Adrenal gland (tissue), 12 donors: Measurements from ENCODE around the gene POM121L12. TPM values are rescaled to one million over a fixed set of nuclear protein-coding genes. Genes with fewer than 3 reads are reported as not detected.

ENCODE experiments used
- DNase-seq, 7 donors: peaks; one replicate each; pipeline ENCODE4 v3.0.0-alpha.2; 2019 to 2020
- H3K27ac ChIP-seq, 5 donors: fragments of 200-600 bp; sonication (generic) in 4 of 5; 1 replicate in 3 of 5; 2 replicates in 2 of 5; pipeline versions ENCODE4 v1.5.1 to v1.8.0; 2016 to 2020; ENCODE audit warnings: mild to moderate bottlenecking in 1 of 5
- H3K27me3 ChIP-seq: fragments of 200-600 bp; 2 replicates; pipeline ENCODE4 v1.8.0; 2021
- H3K36me3 ChIP-seq, 2 donors: fragments of 200-600 bp; replicated peaks in 1 of 2; 1 replicate in 1 of 2; 2 replicates in 1 of 2; pipeline versions ENCODE4 v1.5.1 to v1.8.0; 2018 to 2022
- H3K4me1 ChIP-seq, 2 donors: fragments of 200-600 bp; replicated peaks in 1 of 2; 1 replicate in 1 of 2; 2 replicates in 1 of 2; pipeline versions ENCODE4 v1.5.1 to v1.8.0; 2018 to 2021
- H3K4me3 ChIP-seq, 4 donors: fragments of 200-600 bp; sonication (generic) in 3 of 4; one replicate each; pipeline ENCODE4 v1.5.1; 2016 to 2018
- H3K9me3 ChIP-seq, 3 donors: fragments of 200-600 bp; sonication (generic) in 1 of 3; replicated peaks in 1 of 3; 1 replicate in 2 of 3; 2 replicates in 1 of 3; pipeline versions ENCODE4 v1.5.1 to v1.8.0; 2016 to 2021
- POLR2A ChIP-seq, 2 donors: fragments of 450-650 bp; IDR thresholded peaks; one replicate each; pipeline ENCODE4 v1.6.1; 2017; ENCODE audit warnings: antibody characterized with exemption in 2 of 2, mild to moderate bottlenecking in 2 of 2, moderate library complexity in 1 of 2
- WGBS, 4 donors: extraction: QIAGEN DNeasy Blood & Tissue Kit in 2 of 4; methylation state at CpG; one replicate each; pipeline versions ENCODE4 v1.1.5 to v1.1.7; 2013 to 2017; 5-methylcytosine and 5-hydroxymethylcytosine counted together
- intact Hi-C, 2 donors: fragments of 100-400 bp; cut with DNase I; formaldehyde crosslinking; loops; one replicate each; pipeline versions ENCODE4 v1.14.1 to v1.15.0; 2022 to 2023
- polyA plus RNA-seq, 3 donors: library from polyadenylated mRNA; stranded (reverse); fragments of 200-250 nt in 2 of 3; fragments of 350-450 nt in 1 of 3; fragmentation: Illumina TruSeq in 1 of 3; extraction: RNeasy Lipid Tissue Mini Kit (QIAGEN cat#74804) in 1 of 3; gene quantifications; one replicate each; pipeline ENCODE4 v1.2.3, GENCODE V29; 2013 to 2014
- total RNA-seq, 9 donors: library from RNA; depleted of rRNA in 4 of 9; stranded (reverse); fragments of >200 nt in 4 of 9; fragments of 120-200 nt in 1 of 9; fragmentation: NEBNext Ultra II Directional in 1 of 9; extraction: Animal tissue kit (Norgen Biotek cat#: 25700) in 1 of 9; gene quantifications; one replicate each; pipeline versions ENCODE4 v1.1.0 to v1.2.4, GENCODE V29; 2013 to 2023
- TF ChIP-seq, protein P1 (sequence below), 6 experiments: fragments of 450-650 bp in 4 of 6; fragments of 200-600 bp in 2 of 6; sonication (generic) in 1 of 6; IDR thresholded peaks; 1 replicate in 5 of 6; 2 replicates in 1 of 6; pipeline versions ENCODE4 v1.5.1 to v1.8.0; 2016 to 2021; ENCODE audit warnings: antibody characterized with exemption in 6 of 6, mild to moderate bottlenecking in 2 of 6, moderate library complexity in 1 of 6
- donor health status: healthy with polysubstance abuse.
- donor health status: Bipolar disorder and iron deficiency.
- donor health status: DM: yes; HTN: yes; CAD: no.
- donor health status: DM: no; HTN: no; CAD: no.
- donor health status: DM: no; HTN: no; CAD: no.
- donor health status: DM: yes; HTN: yes; CAD: no.

POM121L12 gene
- total and polyA plus RNA-seq, 12 donors, result not detected

DNA sequence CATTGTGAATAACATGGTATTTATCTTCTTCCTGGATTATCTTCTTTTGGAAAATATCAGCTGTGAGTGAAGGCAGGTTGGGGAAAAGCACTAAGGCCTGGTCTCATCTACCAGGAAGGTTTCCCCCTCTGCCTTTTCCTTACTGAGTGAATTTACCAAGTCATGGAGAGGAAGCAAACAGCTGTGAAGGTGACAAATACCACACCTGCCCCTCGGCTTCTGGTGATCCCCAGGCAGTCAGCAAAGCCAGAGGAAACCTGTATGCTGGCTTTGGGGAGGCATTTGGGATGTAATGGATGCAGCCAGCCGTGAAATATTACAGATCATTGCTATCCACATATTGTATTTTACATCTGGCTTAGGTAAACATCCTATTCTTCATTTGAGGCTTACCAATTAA, 24.2 kb downstream of the POM121L12 start:
- H3K4me3 ChIP-seq, result no peak overlapping the region
- TF ChIP-seq, protein P1, sequence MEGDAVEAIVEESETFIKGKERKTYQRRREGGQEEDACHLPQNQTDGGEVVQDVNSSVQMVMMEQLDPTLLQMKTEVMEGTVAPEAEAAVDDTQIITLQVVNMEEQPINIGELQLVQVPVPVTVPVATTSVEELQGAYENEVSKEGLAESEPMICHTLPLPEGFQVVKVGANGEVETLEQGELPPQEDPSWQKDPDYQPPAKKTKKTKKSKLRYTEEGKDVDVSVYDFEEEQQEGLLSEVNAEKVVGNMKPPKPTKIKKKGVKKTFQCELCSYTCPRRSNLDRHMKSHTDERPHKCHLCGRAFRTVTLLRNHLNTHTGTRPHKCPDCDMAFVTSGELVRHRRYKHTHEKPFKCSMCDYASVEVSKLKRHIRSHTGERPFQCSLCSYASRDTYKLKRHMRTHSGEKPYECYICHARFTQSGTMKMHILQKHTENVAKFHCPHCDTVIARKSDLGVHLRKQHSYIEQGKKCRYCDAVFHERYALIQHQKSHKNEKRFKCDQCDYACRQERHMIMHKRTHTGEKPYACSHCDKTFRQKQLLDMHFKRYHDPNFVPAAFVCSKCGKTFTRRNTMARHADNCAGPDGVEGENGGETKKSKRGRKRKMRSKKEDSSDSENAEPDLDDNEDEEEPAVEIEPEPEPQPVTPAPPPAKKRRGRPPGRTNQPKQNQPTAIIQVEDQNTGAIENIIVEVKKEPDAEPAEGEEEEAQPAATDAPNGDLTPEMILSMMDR (IDR thresholded peaks at IDR 0.05), result no peak
- no peak for TF ChIP-seq POLR2A (IDR thresholded peaks at IDR 0.05)
- no peaks in the 10 kb centered on the region for H3K9me3 ChIP-seq
- H3K27ac ChIP-seq, result no peak overlapping the region
- intact Hi-C loops, result no loop called here
- 25 to 54% (median 32%) methylated on average over 2 of the region's 2 CpGs for WGBS, 4 donors
- no peak for DNase-seq
- H3K36me3 ChIP-seq, result no peaks in the 10 kb centered on the region
- H3K27me3 ChIP-seq, result no peaks in the 10 kb centered on the region
- H3K4me1 ChIP-seq, result no peaks in the 10 kb centered on the region

DNA sequence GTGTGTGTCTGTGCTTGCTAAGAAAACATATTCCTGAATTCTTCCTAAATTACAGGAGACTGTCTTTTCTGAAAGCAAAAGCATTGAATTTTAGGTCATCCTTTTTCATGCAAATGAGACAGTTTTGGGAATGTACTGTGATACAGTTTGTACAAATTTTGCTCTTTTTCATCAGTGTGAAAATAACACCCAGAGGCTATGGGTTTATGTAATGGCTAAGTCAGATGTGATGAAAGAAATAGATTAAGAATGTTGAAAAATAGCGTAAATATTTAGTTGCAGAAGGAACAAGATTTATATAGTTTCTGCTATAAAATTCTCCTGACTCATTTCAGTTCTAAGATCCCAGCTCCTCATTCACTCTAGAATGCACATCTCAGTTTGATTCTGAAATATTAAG, 24.6 kb downstream of the POM121L12 start:
- Histone ChIP-seq H3K9me3 (no peaks in the 10 kb centered on the region), H3K4me3 (no peak overlapping the region), H3K4me1 (no peaks in the 10 kb centered on the region), H3K27me3 (no peaks in the 10 kb centered on the region), H3K27ac (no peak overlapping the region), H3K36me3 (no peaks in the 10 kb centered on the region)
- intact Hi-C loops, result no loop called here
- TF ChIP-seq, protein P1 (IDR thresholded peaks at IDR 0.05), result no peak
- TF ChIP-seq POLR2A (IDR thresholded peaks at IDR 0.05), result no peak
- 86 to 97% (median 93%) methylated on average over 1 of the region's 1 CpG for WGBS, 4 donors
- no peak for DNase-seq

DNA sequence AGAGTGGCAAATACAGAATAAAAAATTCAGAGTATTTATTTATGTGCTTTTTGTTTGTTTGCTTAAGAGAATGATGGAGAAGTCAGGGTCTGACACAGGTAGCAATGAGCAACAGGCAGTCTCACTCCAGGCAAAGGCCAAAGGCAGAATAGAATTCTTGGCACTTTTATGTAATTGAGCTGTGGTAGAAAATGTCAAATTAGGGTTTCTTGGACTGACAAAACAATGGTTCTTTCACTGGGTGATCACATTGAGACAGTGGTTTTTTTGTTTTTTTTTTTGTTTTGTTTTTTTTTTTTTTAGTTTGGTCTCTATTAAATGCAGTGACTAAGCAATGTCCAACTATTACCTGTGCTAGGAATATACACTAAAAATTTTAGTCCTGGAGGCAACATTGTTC, 27.4 kb downstream of the POM121L12 start:
- no peaks in the 10 kb centered on the region for H3K36me3 ChIP-seq
- no peaks in the 10 kb centered on the region for H3K27me3 ChIP-seq
- intact Hi-C loops, result no loop called here
- no peak for DNase-seq
- no peaks in the 10 kb centered on the region for H3K9me3 ChIP-seq
- no peak overlapping the region for H3K27ac ChIP-seq
- TF ChIP-seq, protein P1 (IDR thresholded peaks at IDR 0.05), result no peak
- no peak for TF ChIP-seq POLR2A (IDR thresholded peaks at IDR 0.05)
- no peaks in the 10 kb centered on the region for H3K4me1 ChIP-seq
- no peak overlapping the region for H3K4me3 ChIP-seq

DNA sequence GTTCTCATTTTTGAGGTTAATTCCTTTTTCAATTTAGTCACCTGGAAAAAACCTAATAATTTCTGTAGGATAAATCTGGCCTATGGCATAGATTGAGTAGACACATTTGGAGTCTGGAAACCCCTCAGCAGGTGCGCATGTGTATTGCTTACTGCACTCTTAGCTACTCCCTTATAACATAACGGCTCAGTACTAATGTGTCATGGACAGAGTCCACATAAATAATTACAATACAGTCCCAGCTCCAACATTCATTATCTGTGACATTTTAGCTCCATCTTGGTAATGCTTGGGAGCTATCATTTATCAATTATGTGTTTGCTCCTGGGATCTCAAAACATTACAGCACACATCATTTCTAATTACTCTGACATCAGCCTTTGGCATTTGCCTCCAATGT, 33.2 kb downstream of the POM121L12 start:
- Histone ChIP-seq H3K4me3 (no peak overlapping the region), H3K4me1 (no peaks in the 10 kb centered on the region), H3K9me3 (no peaks in the 10 kb centered on the region), H3K27ac (no peak overlapping the region), H3K27me3 (no peaks in the 10 kb centered on the region), H3K36me3 (no peaks in the 10 kb centered on the region)
- TF ChIP-seq, protein P1 (IDR thresholded peaks at IDR 0.05), result no peak
- no peak for TF ChIP-seq POLR2A (IDR thresholded peaks at IDR 0.05)
- intact Hi-C loops, result no loop called here
- 70 to 80% (median 75%) methylated on average over 2 of the region's 2 CpGs for WGBS, 4 donors
- DNase-seq, result no peak
